Astrocyte of the spinal cord (primary cell): Measurements from ENCODE around the gene UBP1.

Experiments
- DNase-seq: peaks from one replicate; pipeline ENCODE4 v3.0.0; 2011; ENCODE audit warnings: low read depth, low spot score
- H3K4me3 ChIP-seq: 2 replicates; pipeline ENCODE4 v1.5.1; 2011; ENCODE audit warnings: low read depth, mild to moderate bottlenecking, low read length, moderate library complexity
- in situ Hi-C: cut with HindIII; loops from 2 replicates; pipeline ENCODE4 v1.10.0; 2017; ENCODE audit warnings: low sequenced_read_pairs
- TF ChIP-seq, protein P1 (sequence below): IDR thresholded peaks from 2 replicates; pipeline ENCODE4 v1.5.1; 2012; ENCODE audit warnings: low read depth, mild to moderate bottlenecking, low read length, inconsistent platforms

UBP1 gene

DNA sequence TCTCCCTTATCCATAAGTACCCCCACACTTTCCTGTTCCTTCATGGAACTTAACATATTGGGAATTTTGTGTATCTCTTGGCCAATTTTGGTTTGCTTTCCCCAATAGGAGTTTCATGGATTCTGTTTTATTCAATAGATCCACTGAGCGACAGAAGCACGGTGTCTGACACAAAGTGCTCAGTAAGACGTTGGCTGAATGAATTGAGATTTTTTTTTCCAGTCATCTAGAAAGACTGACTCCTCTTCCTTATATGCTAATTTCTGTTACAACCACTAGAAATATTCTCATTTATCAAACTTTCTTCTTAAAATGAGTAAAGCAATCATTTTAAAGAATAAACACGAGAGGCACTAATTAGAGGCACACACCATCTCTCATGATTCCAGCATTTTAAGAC, 48.1 kb downstream of the UBP1 start:
- TF ChIP-seq, protein P1, sequence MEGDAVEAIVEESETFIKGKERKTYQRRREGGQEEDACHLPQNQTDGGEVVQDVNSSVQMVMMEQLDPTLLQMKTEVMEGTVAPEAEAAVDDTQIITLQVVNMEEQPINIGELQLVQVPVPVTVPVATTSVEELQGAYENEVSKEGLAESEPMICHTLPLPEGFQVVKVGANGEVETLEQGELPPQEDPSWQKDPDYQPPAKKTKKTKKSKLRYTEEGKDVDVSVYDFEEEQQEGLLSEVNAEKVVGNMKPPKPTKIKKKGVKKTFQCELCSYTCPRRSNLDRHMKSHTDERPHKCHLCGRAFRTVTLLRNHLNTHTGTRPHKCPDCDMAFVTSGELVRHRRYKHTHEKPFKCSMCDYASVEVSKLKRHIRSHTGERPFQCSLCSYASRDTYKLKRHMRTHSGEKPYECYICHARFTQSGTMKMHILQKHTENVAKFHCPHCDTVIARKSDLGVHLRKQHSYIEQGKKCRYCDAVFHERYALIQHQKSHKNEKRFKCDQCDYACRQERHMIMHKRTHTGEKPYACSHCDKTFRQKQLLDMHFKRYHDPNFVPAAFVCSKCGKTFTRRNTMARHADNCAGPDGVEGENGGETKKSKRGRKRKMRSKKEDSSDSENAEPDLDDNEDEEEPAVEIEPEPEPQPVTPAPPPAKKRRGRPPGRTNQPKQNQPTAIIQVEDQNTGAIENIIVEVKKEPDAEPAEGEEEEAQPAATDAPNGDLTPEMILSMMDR, result no peak
- DNase-seq, result no peak
- H3K4me3 ChIP-seq, result no peak overlapping the region
- in situ Hi-C loops, result no loop called here

DNA sequence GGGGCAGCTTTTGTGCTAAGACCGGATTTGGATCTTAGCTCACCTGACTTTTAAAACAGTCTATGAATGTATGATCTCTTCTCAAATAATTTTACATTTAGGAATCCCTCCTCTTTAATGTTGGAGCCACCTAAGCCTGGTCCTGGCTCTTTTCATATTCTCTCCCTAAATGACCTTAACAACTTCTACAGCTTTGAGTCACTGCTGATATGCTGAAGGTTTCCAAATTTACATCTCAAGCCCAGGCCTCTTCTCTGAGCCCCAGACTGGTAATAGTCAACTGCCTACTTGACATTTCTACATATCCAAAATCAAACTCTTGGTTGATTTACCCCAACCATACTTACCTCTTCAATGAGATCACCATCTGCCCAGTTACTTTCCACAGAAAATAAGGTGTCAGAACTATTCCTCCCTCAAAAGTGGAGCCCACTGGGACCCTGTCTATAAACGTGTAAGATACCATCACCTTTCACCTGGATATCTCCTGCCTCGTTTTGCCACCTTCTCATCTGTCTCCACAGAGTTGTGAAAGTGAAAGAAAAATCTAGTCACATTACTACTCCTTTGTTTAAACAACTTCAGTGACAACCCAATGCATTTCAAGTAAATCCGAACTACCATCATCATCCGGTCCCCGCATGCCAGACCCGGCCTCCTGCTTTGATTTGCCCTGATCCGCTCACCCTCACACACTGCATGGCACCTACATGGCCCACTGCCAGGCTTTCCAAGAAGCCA, 48.8 kb downstream of the UBP1 start:
- TF ChIP-seq, protein P1, result no peak
- H3K4me3 ChIP-seq, result no peak overlapping the region
- in situ Hi-C loops, result no loop called here
- DNase-seq, result no peak

DNA sequence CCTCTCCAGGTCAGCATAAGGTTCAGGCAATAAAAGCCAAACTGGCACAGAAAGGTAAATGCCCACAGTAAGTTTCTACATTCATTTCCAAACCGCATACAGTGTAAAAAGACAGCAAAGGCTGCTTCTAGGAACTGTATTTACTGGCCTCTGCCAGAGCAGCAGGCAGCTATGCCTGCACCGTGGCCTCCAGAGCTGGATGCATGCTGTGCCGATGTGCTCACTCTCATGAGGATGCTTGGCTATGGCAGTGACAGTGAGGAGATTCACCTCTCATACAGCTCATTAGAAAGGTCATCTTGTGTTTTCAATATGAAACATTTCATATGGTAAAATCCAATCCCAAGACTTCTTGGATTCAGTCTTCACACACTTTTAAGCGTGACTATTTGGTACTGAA, 50.3 kb downstream of the UBP1 start:
- no peak overlapping the region for H3K4me3 ChIP-seq
- no peak for DNase-seq
- TF ChIP-seq, protein P1, result no peak
- in situ Hi-C loops, result no loop called here

DNA sequence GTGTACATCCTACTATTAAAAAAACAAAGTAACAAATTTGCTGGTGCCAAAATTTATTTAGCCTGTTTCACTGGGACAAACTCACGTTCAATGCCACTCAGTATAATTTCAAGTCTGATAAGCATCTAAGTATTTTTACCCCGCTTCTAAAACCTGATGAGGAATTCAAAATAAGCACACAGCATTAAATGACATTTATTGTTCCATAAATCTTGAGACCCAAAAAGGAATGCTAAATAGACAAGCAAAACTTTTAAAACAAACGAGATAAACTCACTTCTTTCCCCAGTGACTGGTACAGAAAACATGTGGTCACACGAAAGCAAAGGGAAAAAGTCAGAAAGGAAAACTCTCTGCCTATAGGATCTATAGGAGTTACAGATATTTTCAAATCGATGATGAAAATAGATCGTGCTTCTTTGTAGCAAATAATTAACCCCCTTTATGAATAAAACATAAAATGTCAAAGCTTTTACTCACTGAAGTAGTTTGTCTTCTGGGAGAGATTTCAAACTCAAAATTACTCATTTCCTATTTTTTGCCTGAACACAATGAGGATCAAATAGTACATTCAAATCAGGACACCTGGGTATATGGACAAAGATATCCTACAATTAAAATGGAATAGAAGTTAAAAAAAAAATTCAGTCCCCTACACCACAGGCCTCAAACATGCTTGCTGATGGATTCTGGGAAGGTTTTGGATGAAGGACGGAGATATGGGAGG, 51.7 kb downstream of the UBP1 start:
- no peak overlapping the region for H3K4me3 ChIP-seq
- in situ Hi-C loops, result no loop called here
- TF ChIP-seq, protein P1, result no peak
- no peak for DNase-seq

DNA sequence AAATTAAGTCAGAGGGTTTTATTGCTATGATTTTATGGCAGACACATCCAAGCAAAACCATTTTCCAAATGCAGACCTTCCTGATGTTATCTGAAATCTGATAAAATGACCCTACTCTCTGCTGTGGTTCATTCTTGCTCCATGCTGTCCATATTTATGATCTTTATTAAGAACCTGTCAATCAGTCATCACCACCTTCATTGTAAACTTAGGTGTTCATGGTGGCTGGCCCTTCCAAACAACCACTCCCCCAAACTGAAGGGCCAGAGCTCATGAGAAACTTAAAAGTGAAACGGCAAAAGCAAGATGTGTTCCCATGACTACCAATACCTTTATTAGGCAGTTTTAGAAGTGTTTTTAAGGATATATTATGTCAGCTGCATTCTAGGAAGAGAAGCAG, 53.6 kb downstream of the UBP1 start:
- no peak overlapping the region for H3K4me3 ChIP-seq
- DNase-seq, result no peak
- in situ Hi-C loops, result no loop called here
- TF ChIP-seq, protein P1, result no peak

DNA sequence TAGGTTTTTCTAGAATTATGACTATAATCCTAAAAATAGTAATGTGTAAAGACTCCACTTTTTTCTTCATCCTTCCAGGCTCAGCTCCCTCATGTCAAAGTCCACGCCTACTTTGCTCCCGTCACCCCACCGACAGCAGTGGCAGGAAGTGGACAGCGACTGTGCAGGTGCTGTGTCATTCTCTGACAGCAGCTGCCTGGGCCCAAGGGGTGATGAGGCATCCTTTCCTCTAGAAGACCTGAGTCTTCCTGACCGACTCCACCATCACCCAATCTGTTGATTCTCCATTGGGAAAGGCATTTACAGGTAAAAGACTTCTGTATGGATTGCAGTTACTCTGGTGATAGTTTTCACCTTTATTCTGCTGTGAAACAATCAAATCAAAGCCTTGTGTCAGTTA, 54.8 kb downstream of the UBP1 start:
- TF ChIP-seq, protein P1, result no peak
- H3K4me3 ChIP-seq, result no peak overlapping the region
- in situ Hi-C loops, result no loop called here
- no peak for DNase-seq
